ENCODE measurements around the gene OR52A1.
"Not testable (repeated sequence)": the region's sequence is repeated elsewhere in the genome, so short reads cannot be mapped to it uniquely, and the experiment has no call there.

Gene OR52A1

GRCh38 chr11:5154657-5155056, at the start of gene OR52A1:
Gene OR52A1 (minus strand): TSS chr11:5154757. CDS start chr11:5152369, 2,388 bp downstream.
- DNase-seq: no peak

GRCh38 chr11:5203366-5203765, 48.8 kb upstream of the OR52A1 start:
- no peak for DNase-seq

GRCh38 chr11:5200582-5200981, 46.0 kb upstream of the OR52A1 start, which contains the start of gene OR51V1:
Gene OR51V1 (minus strand): TSS chr11:5200682. CDS start chr11:5200682, 0 bp downstream.
- DNase-seq: no peak

GRCh38 chr11:5198285-5198684, 43.7 kb upstream of the OR52A1 start:
- DNase-seq: no peak

GRCh38 chr11:5197536-5197935, 43.0 kb upstream of the OR52A1 start:
- no peak for DNase-seq

- no peak for DNase-seq
Observed at GRCh38 chr11:5196731-5197130, 42.2 kb upstream of the OR52A1 start.

GRCh38 chr11:5196067-5196466, 41.5 kb upstream of the OR52A1 start:
- DNase-seq: no peak

- no peak for DNase-seq
Observed at GRCh38 chr11:5192738-5193137, 38.2 kb upstream of the OR52A1 start.

- DNase-seq: no peak
Observed at GRCh38 chr11:5188201-5188600, 33.6 kb upstream of the OR52A1 start.

GRCh38 chr11:5178046-5178837, 23.7 kb upstream of the OR52A1 start:
- DNase-seq: no peak

- no peak for DNase-seq
Observed at GRCh38 chr11:5174934-5175333, 20.4 kb upstream of the OR52A1 start.

GRCh38 chr11:5171856-5172255, 17.3 kb upstream of the OR52A1 start:
- DNase-seq: no peak

GRCh38 chr11:5165898-5166297, 11.3 kb upstream of the OR52A1 start:
- DNase-seq: not testable (repeated sequence)

- not testable (repeated sequence) for DNase-seq
Observed at GRCh38 chr11:5164807-5165206, 10.2 kb upstream of the OR52A1 start.

- not testable (repeated sequence) for DNase-seq
Observed at GRCh38 chr11:5161045-5161444, 6.5 kb upstream of the OR52A1 start.

GRCh38 chr11:5160217-5160616, 5.7 kb upstream of the OR52A1 start:
- not testable (repeated sequence) for DNase-seq

- no peak for DNase-seq
Observed at GRCh38 chr11:5159806-5160205, 5.2 kb upstream of the OR52A1 start.

GRCh38 chr11:5153574-5154431, 754 bp downstream of the OR52A1 start:
- DNase-seq: no peak

GRCh38 chr11:5151713-5152153, 2.8 kb downstream of the OR52A1 start:
- DNase-seq: no peak

GRCh38 chr11:5144206-5144605, 10.4 kb downstream of the OR52A1 start:
- not testable (repeated sequence) for DNase-seq

- no peak for DNase-seq
Observed at GRCh38 chr11:5137996-5138395, 16.6 kb downstream of the OR52A1 start, which contains the start of gene OR52A5. Gene OR52A5 (minus strand): TSS chr11:5138356. CDS start chr11:5132642, 5,714 bp downstream.

GRCh38 chr11:5137014-5137413, 17.5 kb downstream of the OR52A1 start:
- no peak for DNase-seq

GRCh38 chr11:5136261-5136660, 18.3 kb downstream of the OR52A1 start:
- DNase-seq: no peak
